Measurements from ENCODE around the gene OLIG2. TPM values are rescaled to one million over a fixed set of nuclear protein-coding genes. Genes with fewer than 3 reads are reported as not detected.

The OLIG2 gene
- total and polyA plus RNA-seq, 3 experiments from 2014 or later: not detected

- Mint-ChIP-seq H3K36me3 (no peaks in the 10 kb centered on the region), H3K4me3 (no peak overlapping the region), H3K9me3 (no peaks in the 10 kb centered on the region), H3K4me1 (peaks cover 11 to 16% (median 13%) of the 10 kb centered on the region in 3 donors), H3K27ac (peak overlapping the region in 1 of 8 donors; percentile 44), H3K27me3 (peaks cover 19 to 49% of the 10 kb centered on the region in 2 donors)
- H3K36me3 ChIP-seq (ENCODE audit: insufficient read depth, low read length): no peaks in the 10 kb centered on the region
- no peak overlapping the region for H3K4me3 ChIP-seq (ENCODE audit: low read length)
- H3K9me3 ChIP-seq (ENCODE audit: low read length): no peaks in the 10 kb centered on the region
- ChIA-PET POLR2A (no interaction called here), CTCF (no interaction called here)
- H3K27ac ChIP-seq (ENCODE audit: low read depth, low read length): no peak overlapping the region
- peaks cover 4% of the 10 kb centered on the region for H3K4me1 ChIP-seq (ENCODE audit: insufficient read depth, low read length)
- no peak for DNase-seq
- peaks cover 4% of the 10 kb centered on the region for H3K27me3 ChIP-seq (ENCODE audit: insufficient read depth, low read length, poor library complexity, severe bottlenecking)
Measured at GRCh38 chr21:33039536-33039935, 13.8 kb downstream of the OLIG2 start.

GRCh38 chr21:33040215-33040614 is 14.5 kb downstream of the OLIG2 start:
- Mint-ChIP-seq H3K9me3 (no peaks in the 10 kb centered on the region), H3K4me1 (peaks cover 11 to 16% (median 13%) of the 10 kb centered on the region in 3 donors), H3K27ac (no peak overlapping the region), H3K36me3 (no peaks in the 10 kb centered on the region), H3K27me3 (peaks cover 17 to 49% of the 10 kb centered on the region in 2 donors), H3K4me3 (no peak overlapping the region)
- Histone ChIP-seq H3K27ac (ENCODE audit: low read depth, low read length) (no peak overlapping the region), H3K4me1 (ENCODE audit: insufficient read depth, low read length) (peaks cover 4% of the 10 kb centered on the region), H3K36me3 (ENCODE audit: insufficient read depth, low read length) (no peaks in the 10 kb centered on the region), H3K4me3 (ENCODE audit: low read length) (no peak overlapping the region), H3K27me3 (ENCODE audit: insufficient read depth, low read length, poor library complexity, severe bottlenecking) (peaks cover 4% of the 10 kb centered on the region), H3K9me3 (ENCODE audit: low read length) (no peaks in the 10 kb centered on the region)
- POLR2A ChIA-PET: no interaction called here
- DNase-seq: no peak
- CTCF ChIA-PET: no interaction called here

- Histone ChIP-seq H3K9me3 (ENCODE audit: low read length) (no peaks in the 10 kb centered on the region), H3K36me3 (ENCODE audit: insufficient read depth, low read length) (no peaks in the 10 kb centered on the region), H3K4me1 (ENCODE audit: insufficient read depth, low read length) (no peaks in the 10 kb centered on the region), H3K4me3 (ENCODE audit: low read length) (no peak overlapping the region), H3K27ac (ENCODE audit: low read depth, low read length) (no peak overlapping the region), H3K27me3 (ENCODE audit: insufficient read depth, low read length, poor library complexity, severe bottlenecking) (peaks cover 4% of the 10 kb centered on the region)
- no peak overlapping the region for H3K27ac Mint-ChIP-seq
- ChIA-PET CTCF (no interaction called here), POLR2A (no interaction called here)
- no peaks in the 10 kb centered on the region for H3K9me3 Mint-ChIP-seq
- H3K36me3 Mint-ChIP-seq: no peaks in the 10 kb centered on the region
- no peak for DNase-seq
- H3K27me3 Mint-ChIP-seq: peaks cover 23 to 54% of the 10 kb centered on the region in 2 donors
- H3K4me3 Mint-ChIP-seq: no peak overlapping the region
- H3K4me1 Mint-ChIP-seq: peaks cover 3 to 7% (median 5%) of the 10 kb centered on the region in 3 donors
Measured at GRCh38 chr21:33041981-33042380, 16.2 kb downstream of the OLIG2 start.

- Mint-ChIP-seq H3K27me3 (peaks cover 25 to 63% of the 10 kb centered on the region in 2 donors), H3K36me3 (peaks cover 0 to 4% (median 0%) of the 10 kb centered on the region in 3 donors), H3K4me1 (peaks cover 0 to 1% (median 0%) of the 10 kb centered on the region in 3 donors), H3K9me3 (no peaks in the 10 kb centered on the region), H3K27ac (no peak overlapping the region), H3K4me3 (no peak overlapping the region)
- ChIA-PET POLR2A (no interaction called here), CTCF (no interaction called here)
- H3K4me1 ChIP-seq (ENCODE audit: insufficient read depth, low read length): no peaks in the 10 kb centered on the region
- peaks cover 4% of the 10 kb centered on the region for H3K27me3 ChIP-seq (ENCODE audit: insufficient read depth, low read length, poor library complexity, severe bottlenecking)
- H3K36me3 ChIP-seq (ENCODE audit: insufficient read depth, low read length): no peaks in the 10 kb centered on the region
- DNase-seq: no peak
- no peaks in the 10 kb centered on the region for H3K9me3 ChIP-seq (ENCODE audit: low read length)
- no peak overlapping the region for H3K27ac ChIP-seq (ENCODE audit: low read depth, low read length)
- no peak overlapping the region for H3K4me3 ChIP-seq (ENCODE audit: low read length)
Measured at GRCh38 chr21:33042812-33043211, 17.1 kb downstream of the OLIG2 start.

- Histone ChIP-seq H3K36me3 (ENCODE audit: insufficient read depth, low read length) (no peaks in the 10 kb centered on the region), H3K4me1 (ENCODE audit: insufficient read depth, low read length) (no peaks in the 10 kb centered on the region), H3K27ac (ENCODE audit: low read depth, low read length) (no peak overlapping the region), H3K4me3 (ENCODE audit: low read length) (no peak overlapping the region), H3K9me3 (ENCODE audit: low read length) (no peaks in the 10 kb centered on the region), H3K27me3 (ENCODE audit: insufficient read depth, low read length, poor library complexity, severe bottlenecking) (peaks cover 4% of the 10 kb centered on the region)
- CTCF ChIA-PET: no interaction called here
- Mint-ChIP-seq H3K27ac (no peak overlapping the region), H3K9me3 (no peaks in the 10 kb centered on the region), H3K4me3 (no peak overlapping the region), H3K36me3 (peaks cover 0 to 10% (median 0%) of the 10 kb centered on the region in 3 donors), H3K27me3 (peaks cover 21 to 72% of the 10 kb centered on the region in 2 donors), H3K4me1 (peaks cover 0 to 5% (median 4%) of the 10 kb centered on the region in 3 donors)
- no peak for DNase-seq
- POLR2A ChIA-PET: no interaction called here
Measured at GRCh38 chr21:33046455-33046854, 20.7 kb downstream of the OLIG2 start.

- Histone ChIP-seq H3K27ac (ENCODE audit: low read depth, low read length) (no peak overlapping the region), H3K36me3 (ENCODE audit: insufficient read depth, low read length) (no peaks in the 10 kb centered on the region), H3K4me3 (ENCODE audit: low read length) (no peak overlapping the region), H3K9me3 (ENCODE audit: low read length) (no peaks in the 10 kb centered on the region), H3K4me1 (ENCODE audit: insufficient read depth, low read length) (no peaks in the 10 kb centered on the region), H3K27me3 (ENCODE audit: insufficient read depth, low read length, poor library complexity, severe bottlenecking) (peaks cover 4% of the 10 kb centered on the region)
- peaks cover 0 to 10% (median 0%) of the 10 kb centered on the region in 3 donors for H3K36me3 Mint-ChIP-seq
- H3K27me3 Mint-ChIP-seq: peaks cover 18 to 71% of the 10 kb centered on the region in 2 donors
- ChIA-PET CTCF (no interaction called here), POLR2A (no interaction called here)
- peaks cover 0 to 6% (median 4%) of the 10 kb centered on the region in 3 donors for H3K4me1 Mint-ChIP-seq
- H3K9me3 Mint-ChIP-seq: no peaks in the 10 kb centered on the region
- DNase-seq: no peak
- no peak overlapping the region for H3K27ac Mint-ChIP-seq
- no peak overlapping the region for H3K4me3 Mint-ChIP-seq
Measured at GRCh38 chr21:33047231-33047630, 21.5 kb downstream of the OLIG2 start.

- DNase-seq: no peak
- ChIA-PET CTCF (no interaction called here), POLR2A (no interaction called here)
- Mint-ChIP-seq H3K9me3 (no peaks in the 10 kb centered on the region), H3K36me3 (peaks cover 0 to 14% (median 1%) of the 10 kb centered on the region in 3 donors), H3K4me3 (no peak overlapping the region), H3K27me3 (peaks cover 16 to 50% of the 10 kb centered on the region in 2 donors), H3K27ac (no peak overlapping the region), H3K4me1 (peaks cover 0 to 6% (median 4%) of the 10 kb centered on the region in 3 donors)
- H3K9me3 ChIP-seq (ENCODE audit: low read length): no peaks in the 10 kb centered on the region
- H3K4me3 ChIP-seq (ENCODE audit: low read length): no peak overlapping the region
- no peak overlapping the region for H3K27ac ChIP-seq (ENCODE audit: low read depth, low read length)
- H3K27me3 ChIP-seq (ENCODE audit: insufficient read depth, low read length, poor library complexity, severe bottlenecking): no peaks in the 10 kb centered on the region
- H3K36me3 ChIP-seq (ENCODE audit: insufficient read depth, low read length): no peaks in the 10 kb centered on the region
- no peaks in the 10 kb centered on the region for H3K4me1 ChIP-seq (ENCODE audit: insufficient read depth, low read length)
Measured at GRCh38 chr21:33051925-33052324, 26.2 kb downstream of the OLIG2 start.

GRCh38 chr21:33053951-33054350 is 28.2 kb downstream of the OLIG2 start:
- Mint-ChIP-seq H3K9me3 (no peaks in the 10 kb centered on the region), H3K27ac (no peak overlapping the region), H3K4me3 (no peak overlapping the region), H3K36me3 (peaks cover 0 to 10% (median 1%) of the 10 kb centered on the region in 3 donors), H3K27me3 (peaks cover 13 to 33% of the 10 kb centered on the region in 2 donors), H3K4me1 (peaks cover 3 to 8% (median 7%) of the 10 kb centered on the region in 3 donors)
- Histone ChIP-seq H3K27me3 (ENCODE audit: insufficient read depth, low read length, poor library complexity, severe bottlenecking) (no peaks in the 10 kb centered on the region), H3K27ac (ENCODE audit: low read depth, low read length) (no peak overlapping the region), H3K4me3 (ENCODE audit: low read length) (no peak overlapping the region), H3K9me3 (ENCODE audit: low read length) (no peaks in the 10 kb centered on the region), H3K4me1 (ENCODE audit: insufficient read depth, low read length) (no peaks in the 10 kb centered on the region), H3K36me3 (ENCODE audit: insufficient read depth, low read length) (no peaks in the 10 kb centered on the region)
- ChIA-PET CTCF (no interaction called here), POLR2A (no interaction called here)
- DNase-seq: no peak

- ChIA-PET POLR2A (no interaction called here), CTCF (no interaction called here)
- H3K36me3 Mint-ChIP-seq: peaks cover 0 to 4% (median 1%) of the 10 kb centered on the region in 3 donors
- no peaks in the 10 kb centered on the region for H3K27me3 ChIP-seq (ENCODE audit: insufficient read depth, low read length, poor library complexity, severe bottlenecking)
- H3K36me3 ChIP-seq (ENCODE audit: insufficient read depth, low read length): no peaks in the 10 kb centered on the region
- H3K4me1 ChIP-seq (ENCODE audit: insufficient read depth, low read length): no peaks in the 10 kb centered on the region
- no peak overlapping the region for H3K27ac Mint-ChIP-seq
- H3K4me1 Mint-ChIP-seq: peaks cover 14 to 16% (median 16%) of the 10 kb centered on the region in 3 donors
- H3K4me3 ChIP-seq (ENCODE audit: low read length): no peak overlapping the region
- H3K9me3 ChIP-seq (ENCODE audit: low read length): no peaks in the 10 kb centered on the region
- no peak for DNase-seq
- peaks cover 23 to 25% of the 10 kb centered on the region in 2 donors for H3K27me3 Mint-ChIP-seq
- H3K4me3 Mint-ChIP-seq: no peak overlapping the region
- no peak overlapping the region for H3K27ac ChIP-seq (ENCODE audit: low read depth, low read length)
- H3K9me3 Mint-ChIP-seq: no peaks in the 10 kb centered on the region
Measured at GRCh38 chr21:33055991-33056390, 30.3 kb downstream of the OLIG2 start.

All from CD8-positive, alpha-beta memory T cell (primary cell).